Measurements from ENCODE around the gene MAGEB3.
"Not testable (repeated sequence)": the region's sequence is repeated elsewhere in the genome, so short reads cannot be mapped to it uniquely, and the experiment has no call there.

The MAGEB3 gene, protein sequence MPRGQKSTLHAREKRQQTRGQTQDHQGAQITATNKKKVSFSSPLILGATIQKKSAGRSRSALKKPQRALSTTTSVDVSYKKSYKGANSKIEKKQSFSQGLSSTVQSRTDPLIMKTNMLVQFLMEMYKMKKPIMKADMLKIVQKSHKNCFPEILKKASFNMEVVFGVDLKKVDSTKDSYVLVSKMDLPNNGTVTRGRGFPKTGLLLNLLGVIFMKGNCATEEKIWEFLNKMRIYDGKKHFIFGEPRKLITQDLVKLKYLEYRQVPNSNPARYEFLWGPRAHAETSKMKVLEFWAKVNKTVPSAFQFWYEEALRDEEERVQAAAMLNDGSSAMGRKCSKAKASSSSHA

DNA sequence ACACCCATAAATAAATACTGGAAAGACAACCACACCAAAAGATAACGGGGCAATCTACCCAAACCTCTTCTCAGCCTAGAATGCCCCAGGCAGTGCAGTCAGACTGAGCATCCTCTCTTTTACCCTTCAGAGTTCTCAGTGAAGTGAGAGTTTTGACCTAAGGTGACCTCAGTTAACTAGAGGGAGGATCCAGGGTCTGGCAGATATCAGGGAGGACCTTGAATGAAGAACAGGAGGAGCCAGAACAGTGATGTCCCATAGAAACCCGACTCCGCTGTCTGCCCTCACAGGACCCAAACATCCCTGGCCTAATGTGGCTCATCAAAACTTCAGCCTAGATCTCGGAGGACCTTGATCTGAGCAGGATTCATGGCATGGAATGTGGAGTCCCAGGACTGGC lies at the start of gene MAGEB3:
TSS of gene MAGEB3 (plus strand) at position 263 of the 400 bp plus-strand sequence. CDS start 5,268 bp downstream, outside the sequence.
- no peak for DNase-seq (ENCODE audit: low spot score)

DNA sequence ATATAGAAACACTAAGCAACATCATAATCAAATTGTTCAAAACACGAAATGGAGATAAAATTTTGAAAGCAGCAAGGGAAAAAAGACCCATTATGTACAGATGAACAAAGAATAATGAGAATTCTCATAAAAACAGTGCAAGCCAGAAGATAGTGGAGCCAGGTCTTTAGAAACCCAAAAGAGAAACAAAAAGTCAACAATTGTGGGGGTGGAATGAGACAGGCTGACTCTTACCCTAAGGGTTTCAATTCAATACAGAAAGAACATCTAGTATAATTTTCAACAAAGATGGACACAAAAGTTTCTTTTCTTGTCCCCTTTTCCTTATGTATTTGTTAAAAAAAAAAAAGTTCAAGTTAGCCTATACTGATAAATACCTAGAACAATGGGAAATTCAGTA lies 49.1 kb upstream of the MAGEB3 start:
- DNase-seq (ENCODE audit: low spot score): no peak

DNA sequence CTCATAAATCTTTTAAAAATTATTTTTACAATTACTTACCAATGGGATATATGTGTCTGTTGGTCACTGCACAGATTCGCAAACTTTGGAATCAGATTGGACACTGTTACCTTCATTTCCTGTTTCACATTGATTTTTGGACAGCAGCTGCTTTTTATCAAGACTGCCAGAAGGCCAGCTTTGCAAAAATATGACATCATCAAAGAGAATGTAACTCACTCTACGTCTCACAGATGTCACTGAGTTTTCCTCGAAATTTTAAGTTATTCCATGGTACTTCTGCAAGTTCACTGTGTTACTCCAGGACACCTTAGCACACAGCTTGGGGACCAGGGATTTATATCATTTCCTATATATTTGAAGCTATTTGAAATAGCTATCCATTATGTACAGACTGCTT lies 46.9 kb upstream of the MAGEB3 start:
- no peak for DNase-seq (ENCODE audit: low spot score)

DNA sequence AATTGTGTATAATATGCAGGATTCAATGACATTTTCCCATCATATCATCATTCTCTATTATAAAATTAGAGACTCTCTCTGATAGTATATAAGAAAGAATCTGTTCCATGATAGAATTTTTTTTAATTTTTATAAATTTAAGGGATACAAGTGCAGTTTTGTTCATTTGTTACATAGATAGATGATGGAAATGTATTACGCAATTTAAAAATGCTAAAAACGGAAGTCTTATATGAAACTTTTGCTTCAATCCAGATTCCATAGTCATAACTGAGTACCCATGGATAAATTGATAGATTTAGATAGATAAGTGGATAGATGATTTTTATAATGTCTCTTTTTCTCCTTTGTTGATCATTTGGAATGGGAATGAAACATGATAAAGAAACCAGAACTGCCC lies 40.0 kb upstream of the MAGEB3 start:
- no peak for DNase-seq (ENCODE audit: low spot score)

DNA sequence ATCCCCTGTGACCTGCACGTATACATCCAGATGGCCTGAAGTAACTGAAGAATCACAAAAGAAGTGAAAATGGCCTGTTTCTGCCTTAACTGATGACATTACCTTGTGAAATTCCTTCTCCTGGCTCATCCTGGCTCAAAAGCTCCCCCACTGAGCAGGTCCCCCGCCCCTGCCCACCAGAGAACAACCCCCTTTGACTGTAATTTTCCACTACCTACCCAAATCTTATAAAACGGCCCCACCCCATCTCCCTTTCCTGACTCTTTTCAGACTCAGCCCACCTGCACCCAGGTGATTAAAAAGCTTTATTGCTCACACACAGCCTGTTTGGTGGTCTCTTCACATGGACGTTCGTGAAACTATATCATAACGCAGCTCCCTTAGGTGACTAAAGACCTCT lies 36.5 kb upstream of the MAGEB3 start:
- DNase-seq (ENCODE audit: low spot score): not testable (repeated sequence)

DNA sequence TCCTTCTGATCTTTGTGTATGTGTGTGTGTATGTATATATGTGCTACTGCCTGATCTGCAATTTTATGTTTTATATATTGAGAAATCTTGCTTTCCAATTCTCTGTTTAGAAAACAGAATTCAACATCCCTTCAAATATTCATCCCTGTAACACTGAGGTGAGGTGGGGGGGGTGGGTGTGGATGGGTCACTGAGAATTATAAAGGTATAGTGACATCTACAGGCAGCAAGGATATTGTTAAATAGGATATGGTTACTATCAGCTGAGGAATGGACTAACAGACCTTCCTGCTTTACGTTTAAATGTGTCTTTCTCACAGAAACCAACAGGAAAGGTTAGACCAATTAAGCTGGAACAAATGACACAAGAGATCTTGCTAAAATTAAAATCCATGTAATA lies 34.1 kb upstream of the MAGEB3 start:
- peak; percentile 26 for DNase-seq (ENCODE audit: low spot score)

DNA sequence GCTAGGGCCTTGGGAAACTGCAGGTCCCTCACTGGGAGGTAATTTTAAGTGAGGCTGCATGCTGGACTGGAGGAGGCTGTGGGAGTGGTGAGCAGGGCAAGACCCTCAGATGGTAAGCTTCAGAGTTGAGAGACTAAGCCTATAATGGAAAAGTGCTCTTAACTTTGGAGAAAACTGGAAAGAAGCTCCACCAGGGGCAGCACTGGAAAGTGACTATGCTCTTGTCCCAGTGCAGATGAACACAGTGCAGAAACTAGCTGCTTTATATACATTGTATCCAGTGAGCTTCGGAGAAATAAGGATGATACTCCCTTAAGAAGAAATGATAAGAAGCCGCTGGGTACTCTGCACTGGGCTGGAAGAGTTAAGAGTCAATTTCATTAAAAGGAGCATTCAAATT lies 18.3 kb upstream of the MAGEB3 start:
- DNase-seq (ENCODE audit: low spot score): no peak

DNA sequence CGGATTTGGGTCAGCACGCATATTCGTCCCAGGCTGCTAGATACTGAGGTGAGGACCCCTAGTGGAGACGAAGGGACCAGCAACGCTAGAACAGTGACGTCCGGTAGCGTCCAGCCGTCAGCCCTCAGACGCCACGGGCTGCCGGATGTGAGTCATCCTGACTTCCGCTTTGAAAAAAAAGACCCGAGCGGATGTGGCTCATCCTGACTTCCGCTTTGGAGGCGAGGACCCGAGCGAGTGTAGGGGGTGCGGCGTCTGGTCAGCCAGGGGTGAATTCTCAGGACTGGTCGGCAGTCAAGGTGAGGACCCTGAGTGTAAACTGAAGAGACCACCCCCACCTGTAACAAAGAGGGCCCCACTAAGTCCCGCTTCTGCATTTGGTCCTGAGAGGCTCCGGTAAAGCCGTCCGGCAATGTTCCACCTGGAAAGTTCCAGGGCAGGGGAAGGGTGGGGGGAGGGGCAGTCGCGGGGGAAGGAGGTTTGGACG lies 15.1 kb upstream of the MAGEB3 start, which contains the start of gene MAGEB2:
TSS of gene MAGEB2 (plus strand) at position 207 of the 487 bp plus-strand sequence. CDS start 3,018 bp downstream, outside the sequence.
- peak; percentile 38 for DNase-seq (ENCODE audit: low spot score)

DNA sequence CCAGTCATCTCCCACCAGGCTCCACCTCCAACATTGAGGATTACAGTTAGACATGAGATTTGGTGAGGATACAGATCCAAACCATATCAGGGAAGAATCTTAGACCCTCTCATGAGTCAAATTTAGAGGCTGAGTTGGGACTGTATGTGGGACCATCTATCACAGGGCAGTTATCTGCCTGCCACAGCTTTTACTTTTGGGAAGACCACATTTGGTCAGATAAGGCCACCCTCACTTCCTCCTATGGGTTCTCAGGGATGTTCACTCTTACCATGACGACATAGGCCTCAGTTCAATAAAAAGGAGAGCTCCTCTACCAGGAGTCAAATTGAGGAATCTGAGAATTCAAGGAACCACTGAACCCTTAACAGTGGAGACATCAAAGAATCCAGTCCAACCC lies 13.0 kb upstream of the MAGEB3 start:
- no peak for DNase-seq (ENCODE audit: low spot score)

DNA sequence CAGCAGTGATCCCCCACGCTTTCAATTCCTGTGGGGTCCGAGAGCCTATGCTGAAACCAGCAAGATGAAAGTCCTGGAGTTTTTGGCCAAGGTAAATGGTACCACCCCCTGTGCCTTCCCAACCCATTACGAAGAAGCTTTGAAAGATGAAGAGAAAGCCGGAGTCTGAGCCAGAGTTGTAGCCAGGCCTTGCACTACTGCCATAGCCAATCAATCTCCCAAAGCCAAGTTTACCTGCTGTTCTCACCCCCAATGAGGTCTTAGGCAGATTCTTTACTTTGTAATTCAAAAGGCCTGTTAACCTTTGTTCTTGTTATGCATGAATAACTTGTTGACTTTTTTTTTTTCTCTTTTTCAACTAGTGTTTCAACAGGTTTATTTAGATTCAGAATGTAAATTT lies 11.1 kb upstream of the MAGEB3 start:
- DNase-seq (ENCODE audit: low spot score): no peak

DNA sequence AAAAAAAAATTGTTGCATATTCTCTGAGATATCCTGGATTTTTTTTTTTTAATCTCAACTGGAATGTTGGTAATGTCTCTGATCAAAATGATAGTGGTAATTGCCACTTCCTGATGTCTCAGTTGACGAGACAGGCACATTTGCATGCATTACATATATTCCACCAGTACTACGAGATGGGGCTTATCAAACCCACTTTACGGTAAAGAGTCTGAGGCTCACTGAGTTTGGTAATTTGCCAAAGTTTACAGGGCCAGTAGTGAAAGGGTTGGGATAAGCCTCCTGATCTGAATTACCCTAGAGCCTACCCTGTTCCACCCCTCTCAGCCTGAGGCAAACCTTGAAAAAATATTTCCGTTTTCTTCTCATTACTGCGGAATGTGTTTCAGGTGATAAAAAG lies 9.8 kb upstream of the MAGEB3 start:
- DNase-seq (ENCODE audit: low spot score): no peak

DNA sequence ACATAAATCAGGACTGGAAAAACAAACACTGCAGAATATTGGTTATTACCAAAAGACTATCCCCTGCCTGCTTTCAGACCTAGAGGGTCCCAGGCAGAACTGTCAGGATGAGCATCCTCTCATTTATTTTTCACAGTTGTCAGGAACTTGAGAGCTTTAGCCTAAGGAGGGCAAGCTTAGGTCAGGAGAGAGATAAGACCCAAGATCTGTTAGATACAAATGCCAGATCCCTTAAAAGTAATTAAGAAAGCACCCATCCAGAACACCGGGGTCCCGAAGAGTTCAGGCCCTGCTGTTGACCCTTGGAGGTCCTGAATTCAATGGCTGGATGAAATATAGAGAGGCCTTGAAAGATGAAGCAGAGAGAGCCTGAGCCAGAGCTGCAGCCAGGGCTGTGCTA lies 5.9 kb upstream of the MAGEB3 start:
- DNase-seq (ENCODE audit: low spot score): no peak

DNA sequence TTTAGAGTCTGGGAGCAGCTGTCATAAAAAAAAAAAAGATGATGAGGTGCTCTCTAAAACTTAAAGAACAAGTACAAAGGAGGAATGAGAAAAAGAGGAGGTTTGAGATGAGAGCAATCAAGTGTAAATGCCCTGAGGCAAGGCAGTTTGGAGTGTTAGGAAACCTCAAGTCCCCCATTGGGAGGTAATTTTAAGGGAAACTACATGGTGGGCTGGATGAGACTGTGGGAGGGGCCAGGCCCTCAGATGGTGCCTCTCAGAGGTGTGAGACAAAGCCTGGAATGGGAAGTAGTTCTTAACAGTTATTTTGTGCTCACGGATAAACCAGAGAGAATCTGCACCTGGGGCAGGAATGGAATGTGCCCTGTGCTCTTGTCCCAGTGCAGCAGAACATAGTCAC lies 1.9 kb upstream of the MAGEB3 start:
- no peak for DNase-seq (ENCODE audit: low spot score)

DNA sequence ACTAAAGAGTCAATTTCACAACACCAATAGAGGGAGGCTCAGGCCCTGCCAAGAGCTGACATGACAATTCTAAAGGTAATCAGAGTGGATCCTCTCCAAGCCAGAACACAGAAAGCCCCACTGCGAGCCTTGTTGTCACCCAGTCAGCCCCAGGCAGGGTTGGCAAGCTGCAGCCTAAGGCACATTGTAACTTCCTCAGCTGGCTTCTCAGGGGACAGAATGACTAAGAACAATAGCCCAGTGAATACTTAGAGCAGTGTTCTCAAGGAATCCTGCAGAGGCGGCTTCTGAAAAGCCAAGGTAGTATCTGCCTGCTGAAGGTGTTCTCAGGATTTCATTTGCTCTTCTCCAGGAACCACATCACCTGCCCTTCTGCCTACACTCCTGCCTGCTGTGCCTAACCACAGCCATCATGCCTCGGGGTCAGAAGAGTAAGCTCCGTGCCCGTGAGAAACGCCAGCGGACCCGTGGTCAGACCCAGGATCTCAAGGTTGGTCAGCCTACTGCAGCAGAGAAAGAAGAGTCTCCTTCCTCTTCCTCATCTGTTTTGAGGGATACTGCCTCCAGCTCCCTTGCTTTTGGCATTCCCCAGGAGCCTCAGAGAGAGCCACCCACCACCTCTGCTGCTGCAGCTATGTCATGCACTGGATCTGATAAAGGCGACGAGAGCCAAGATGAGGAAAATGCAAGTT lies 11.4 kb downstream of the MAGEB3 start, which contains the start of gene MAGEB4:
TSS of gene MAGEB4 (plus strand) at position 277 of the 692 bp plus-strand sequence. CDS start at position 413, 136 bp downstream.
- no peak for DNase-seq (ENCODE audit: low spot score)

DNA sequence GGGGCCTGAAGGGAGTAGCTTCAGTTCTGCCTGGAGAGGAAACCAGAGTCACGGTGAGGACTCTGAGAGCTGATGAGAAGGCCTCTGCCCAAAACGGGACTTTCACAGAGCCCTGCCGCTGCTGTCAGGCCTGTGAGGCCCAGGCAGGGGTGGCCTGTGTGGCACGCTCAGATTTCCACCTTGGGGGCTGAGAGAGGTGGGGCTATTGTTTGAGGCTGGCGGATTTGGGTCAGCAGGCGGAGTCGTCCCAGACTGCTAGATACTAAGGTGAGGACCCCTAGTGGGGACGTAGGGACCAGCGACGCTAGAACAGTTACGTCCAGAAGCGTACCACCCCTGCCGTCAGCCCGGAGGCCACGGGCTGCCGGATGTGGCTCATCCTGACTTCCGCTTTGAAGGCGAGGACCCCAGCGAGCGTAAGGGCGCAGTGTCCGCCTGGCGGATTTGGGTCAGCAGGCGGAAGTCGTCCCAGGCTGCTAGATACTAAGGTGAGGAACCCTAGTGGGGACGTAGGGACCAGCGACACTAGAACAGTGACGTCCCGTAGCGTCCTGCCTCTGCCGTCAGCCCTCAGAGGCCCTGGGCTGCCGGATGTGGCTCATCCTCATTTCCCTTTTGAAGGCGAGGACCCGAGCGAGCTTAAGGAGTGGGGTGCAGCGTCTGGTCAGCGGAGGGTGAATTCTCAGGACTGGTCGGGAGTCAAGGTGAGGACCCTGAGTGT lies 16.5 kb downstream of the MAGEB3 start, which contains the start of gene MAGEB1:
TSS of gene MAGEB1 (plus strand) at position 378 of the 721 bp plus-strand sequence. CDS start 3,348 bp downstream, outside the sequence.
- DNase-seq (ENCODE audit: low spot score): no peak

DNA sequence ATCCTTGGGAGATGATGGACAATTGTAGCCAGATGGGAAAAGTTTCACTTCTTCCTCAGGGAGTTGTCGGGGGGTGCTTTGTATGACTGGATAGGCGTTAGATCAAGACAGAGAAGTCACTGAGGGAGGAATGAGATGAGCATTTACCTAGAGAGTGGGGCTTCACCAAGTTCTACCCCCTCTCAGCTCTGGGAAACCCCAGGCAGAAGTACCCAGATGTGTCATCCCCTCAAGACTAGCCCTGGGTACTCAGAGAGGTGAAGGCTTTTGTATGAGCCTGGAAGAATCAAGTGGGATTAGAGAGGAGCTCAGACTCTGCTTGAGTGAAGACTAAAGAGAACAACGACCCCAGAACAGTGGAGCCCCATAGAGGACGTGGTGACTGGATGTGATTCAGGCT lies 18.4 kb downstream of the MAGEB3 start:
- DNase-seq (ENCODE audit: low spot score): no peak

DNA sequence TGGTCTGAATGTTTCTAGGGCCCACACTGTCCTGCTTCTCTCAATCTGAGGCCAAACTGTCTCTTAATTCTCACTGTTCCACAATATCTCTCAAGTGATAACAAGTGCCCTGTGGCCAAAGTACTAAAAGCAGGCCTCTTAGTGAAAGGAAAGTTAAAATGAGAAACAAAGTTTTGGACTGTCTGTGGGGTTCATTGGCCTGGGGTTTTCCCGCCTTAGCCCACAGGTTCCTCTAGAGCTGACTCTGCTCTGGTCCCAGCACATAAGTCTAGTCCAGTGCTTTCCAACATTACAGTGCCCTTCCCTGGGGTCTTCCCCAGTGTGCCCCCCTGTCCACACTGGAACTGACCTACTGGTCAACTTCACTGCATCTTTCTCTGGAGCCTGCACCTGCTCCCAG lies 22.8 kb downstream of the MAGEB3 start:
- DNase-seq (ENCODE audit: low spot score): no peak

DNA sequence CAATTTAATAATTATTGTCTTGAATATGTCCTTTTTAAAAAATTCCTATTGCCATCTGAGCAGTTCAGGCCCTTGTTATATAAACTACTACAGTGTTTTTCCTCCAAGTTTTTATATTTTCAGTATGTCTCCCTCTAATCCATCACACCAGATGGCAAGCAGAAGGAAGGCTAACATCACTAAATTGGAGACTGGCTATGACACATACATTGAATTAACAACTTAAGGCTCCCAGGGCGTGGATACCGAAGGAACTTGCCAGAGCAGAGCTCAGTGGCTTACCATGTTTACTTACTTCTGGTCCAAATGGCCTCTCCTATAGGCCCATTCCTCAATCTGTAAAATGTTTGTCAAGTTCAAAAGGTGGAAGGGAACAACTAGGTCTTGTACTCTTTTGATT lies 29.5 kb downstream of the MAGEB3 start:
- DNase-seq (ENCODE audit: low spot score): no peak

DNA sequence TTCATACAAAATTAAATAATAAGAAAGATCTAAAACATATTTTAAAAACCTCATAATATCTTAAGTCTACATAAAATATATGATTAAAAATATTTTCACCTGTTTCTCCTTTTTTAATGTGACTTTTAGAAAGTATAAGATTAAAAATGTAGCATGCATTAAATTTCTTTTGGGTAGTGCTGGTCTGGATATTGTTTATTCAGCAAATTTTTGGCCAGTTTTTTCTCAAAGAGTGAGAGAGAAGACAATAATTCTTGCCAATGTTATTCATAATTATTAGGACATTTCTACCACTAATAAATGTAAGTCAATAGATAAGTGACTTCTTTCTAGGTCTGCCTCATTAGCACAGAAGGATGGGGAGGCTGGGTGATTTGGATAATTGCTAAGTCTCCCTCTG lies 30.6 kb downstream of the MAGEB3 start:
- DNase-seq (ENCODE audit: low spot score): no peak

DNA sequence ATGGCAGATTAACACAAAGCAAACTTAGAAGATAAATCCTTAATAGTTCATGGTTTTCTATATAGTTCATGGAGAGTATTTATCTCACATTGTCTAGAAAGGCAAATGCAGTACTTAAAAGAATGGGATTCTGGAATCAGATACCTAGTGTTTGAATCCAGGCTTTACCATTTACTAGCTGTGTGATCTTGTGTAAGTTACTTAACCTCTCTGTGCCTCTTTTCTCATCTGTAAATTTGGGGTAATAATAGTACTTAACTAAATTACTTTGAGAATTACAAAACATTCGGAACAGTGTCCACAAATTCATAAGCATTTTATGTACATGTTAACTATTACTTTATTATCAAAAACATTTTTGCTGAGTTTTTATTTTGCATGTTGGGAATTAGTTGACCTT lies 32.3 kb downstream of the MAGEB3 start:
- no peak for DNase-seq (ENCODE audit: low spot score)

DNA sequence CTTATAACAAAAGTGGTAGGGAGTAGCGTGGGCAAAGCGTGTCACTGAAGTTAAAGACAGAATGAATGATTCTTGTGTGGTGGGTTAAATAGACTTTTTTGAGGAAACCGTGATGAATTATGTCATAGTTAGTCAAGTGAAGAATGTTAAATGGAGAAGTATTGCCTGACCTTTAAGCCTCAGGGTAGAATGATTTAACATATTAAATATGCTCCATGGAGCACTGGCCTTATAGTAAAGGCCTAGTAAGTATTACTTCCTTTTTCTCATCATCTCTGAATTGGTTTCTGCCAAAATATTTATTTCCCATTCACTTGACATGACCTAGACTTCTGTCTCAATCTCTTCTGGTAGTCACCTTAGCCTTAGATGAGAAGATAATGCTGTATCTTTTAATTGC lies 40.2 kb downstream of the MAGEB3 start:
- no peak for DNase-seq (ENCODE audit: low spot score)

DNA sequence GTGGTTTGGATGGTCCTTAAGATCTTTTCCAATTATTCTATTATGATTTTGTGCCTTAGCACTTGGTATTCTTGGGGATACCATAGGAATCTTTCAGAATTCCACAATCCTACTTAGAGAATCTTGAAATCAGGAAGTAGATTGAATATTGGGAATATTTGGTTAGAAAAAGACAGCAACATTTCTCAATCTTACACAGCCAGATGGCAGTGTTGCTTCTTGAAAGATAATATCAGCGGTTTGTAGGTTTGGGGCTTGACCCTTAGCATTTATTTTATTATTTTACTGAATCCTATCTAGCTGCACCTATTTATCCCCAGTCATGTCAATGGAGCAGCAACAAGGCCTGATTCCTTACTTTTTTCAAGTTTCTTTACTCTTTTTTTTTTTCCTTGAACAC lies 45.0 kb downstream of the MAGEB3 start:
- DNase-seq (ENCODE audit: low spot score): no peak

DNA sequence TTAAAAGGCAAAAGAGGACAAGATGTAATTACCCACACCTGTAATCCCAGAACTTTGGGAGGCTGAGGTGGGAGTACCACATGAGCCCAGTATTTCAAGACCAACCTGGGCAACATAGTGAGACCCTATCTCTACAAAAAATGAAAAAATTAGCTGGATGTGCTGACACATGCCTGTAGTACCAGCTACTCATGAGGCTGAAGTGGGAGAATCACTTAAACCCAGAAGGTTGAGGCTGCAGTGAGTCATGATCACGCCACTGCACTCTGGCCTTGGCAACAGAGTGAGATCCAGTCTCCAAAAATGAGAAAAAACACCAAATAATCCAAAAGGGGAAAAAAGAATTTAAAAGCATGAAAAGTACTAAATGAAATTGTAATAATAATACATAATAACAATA lies 47.9 kb downstream of the MAGEB3 start:
- no peak for DNase-seq (ENCODE audit: low spot score)

Measured in COLO829 (cell line).